ENCODE results near the gene CRADD. TPM values are rescaled to one million over a fixed set of nuclear protein-coding genes. Genes with fewer than 3 reads are reported as not detected.

CRADD gene
- total and polyA plus RNA-seq, 2 donors (not counting 1 experiment from before 2014, with no cell fraction given) = 5.8 to 15.1 TPM

DNA sequence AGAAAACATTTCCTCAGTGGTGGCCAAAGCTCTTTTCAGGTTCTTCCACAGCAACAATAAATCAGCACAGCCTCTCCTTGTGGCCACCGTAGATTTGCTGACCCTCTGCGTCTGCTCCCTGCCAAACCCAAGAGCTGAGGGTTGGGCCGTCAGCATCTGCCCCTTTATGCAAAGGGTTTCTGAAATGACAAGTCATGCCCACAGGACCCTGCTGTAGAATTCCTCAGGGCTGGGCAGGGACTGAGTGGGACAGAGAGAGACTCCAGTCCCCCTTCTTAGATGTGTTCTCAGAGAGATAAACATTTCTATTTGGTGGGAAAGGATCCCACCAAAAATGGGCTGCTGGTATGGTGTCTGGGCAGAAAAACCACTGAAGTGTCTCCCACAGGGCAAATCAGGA, 238.2 kb downstream of the CRADD start:
- ATAC-seq (ENCODE audit: low read depth) (no peak), DNase-seq (no peak)
- Histone ChIP-seq H3K27ac (ENCODE audit: low read length in 2 of 2) (no peak overlapping the region), H3K4me3 (ENCODE audit: control extremely low read depth in 1 of 5, extremely low read depth in 1 of 5, insufficient read depth in 1 of 5, low read depth in 2 of 5, low read length in 4 of 5) (no peak overlapping the region), H3K4me1 (ENCODE audit: control insufficient read depth in 2 of 2, insufficient read depth in 2 of 2, low read length in 2 of 2) (no peaks in the 10 kb centered on the region), H3K9me3 (ENCODE audit: control extremely low read depth in 1 of 3, control insufficient read depth in 2 of 3, insufficient read depth in 1 of 3, low read length in 2 of 3) (peaks cover 0 to 3% (median 0%) of the 10 kb centered on the region in 3 donors), H3K79me2 (ENCODE audit: control insufficient read depth, insufficient read depth, low read length) (no peaks in the 10 kb centered on the region), H4K20me1 (ENCODE audit: control insufficient read depth, insufficient read depth, low read length, poor library complexity, severe bottlenecking) (no peaks in the 10 kb centered on the region), H3K4me2 (replicated peaks; ENCODE audit: low read depth, low read length, poor library complexity, severe bottlenecking) (no peak overlapping the region), H3K36me3 (replicated peaks in 1 of 2; ENCODE audit: control extremely low read depth in 1 of 2, control insufficient read depth in 1 of 2, extremely low read depth in 1 of 2, insufficient read depth in 2 of 2, low read length in 1 of 2) (no peaks in the 10 kb centered on the region), H2AFZ (ENCODE audit: insufficient read depth, low read depth, low read length, poor library complexity, severe bottlenecking) (no peak overlapping the region), H3K27me3 (replicated peaks in 1 of 4; ENCODE audit: control extremely low read depth in 1 of 4, control insufficient read depth in 3 of 4, insufficient read depth in 4 of 4, low read length in 3 of 4) (peaks cover 0 to 3% (median 0%) of the 10 kb centered on the region in 4 experiments), H3K9ac (ENCODE audit: low read length) (no peak overlapping the region)
- Mint-ChIP-seq H3K4me3 (no peak overlapping the region), H3K27me3 (peaks cover 20% of the 10 kb centered on the region), H3K27ac (no peak overlapping the region), H3K4me1 (no peaks in the 10 kb centered on the region), H3K9me3 (ENCODE audit: insufficient read depth) (peaks cover 2% of the 10 kb centered on the region)
- ChIA-PET CTCF (no interaction called here), POLR2A (no interaction called here)
- intact Hi-C loops (cut with micrococcal nuclease) = no loop called here
- no peak for TF ChIP-seq EZH2 (IDR thresholded peaks at IDR 0.05; ENCODE audit: borderline replicate concordance, insufficient read depth, low read depth, low read length, poor library complexity, severe bottlenecking)
- TF ChIP-seq, protein P1, sequence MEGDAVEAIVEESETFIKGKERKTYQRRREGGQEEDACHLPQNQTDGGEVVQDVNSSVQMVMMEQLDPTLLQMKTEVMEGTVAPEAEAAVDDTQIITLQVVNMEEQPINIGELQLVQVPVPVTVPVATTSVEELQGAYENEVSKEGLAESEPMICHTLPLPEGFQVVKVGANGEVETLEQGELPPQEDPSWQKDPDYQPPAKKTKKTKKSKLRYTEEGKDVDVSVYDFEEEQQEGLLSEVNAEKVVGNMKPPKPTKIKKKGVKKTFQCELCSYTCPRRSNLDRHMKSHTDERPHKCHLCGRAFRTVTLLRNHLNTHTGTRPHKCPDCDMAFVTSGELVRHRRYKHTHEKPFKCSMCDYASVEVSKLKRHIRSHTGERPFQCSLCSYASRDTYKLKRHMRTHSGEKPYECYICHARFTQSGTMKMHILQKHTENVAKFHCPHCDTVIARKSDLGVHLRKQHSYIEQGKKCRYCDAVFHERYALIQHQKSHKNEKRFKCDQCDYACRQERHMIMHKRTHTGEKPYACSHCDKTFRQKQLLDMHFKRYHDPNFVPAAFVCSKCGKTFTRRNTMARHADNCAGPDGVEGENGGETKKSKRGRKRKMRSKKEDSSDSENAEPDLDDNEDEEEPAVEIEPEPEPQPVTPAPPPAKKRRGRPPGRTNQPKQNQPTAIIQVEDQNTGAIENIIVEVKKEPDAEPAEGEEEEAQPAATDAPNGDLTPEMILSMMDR (IDR thresholded peaks at IDR 0.05) = no peak
- 100% methylated on average over 3 of the region's 3 CpGs for WGBS (ENCODE audit: insufficient coverage)

DNA sequence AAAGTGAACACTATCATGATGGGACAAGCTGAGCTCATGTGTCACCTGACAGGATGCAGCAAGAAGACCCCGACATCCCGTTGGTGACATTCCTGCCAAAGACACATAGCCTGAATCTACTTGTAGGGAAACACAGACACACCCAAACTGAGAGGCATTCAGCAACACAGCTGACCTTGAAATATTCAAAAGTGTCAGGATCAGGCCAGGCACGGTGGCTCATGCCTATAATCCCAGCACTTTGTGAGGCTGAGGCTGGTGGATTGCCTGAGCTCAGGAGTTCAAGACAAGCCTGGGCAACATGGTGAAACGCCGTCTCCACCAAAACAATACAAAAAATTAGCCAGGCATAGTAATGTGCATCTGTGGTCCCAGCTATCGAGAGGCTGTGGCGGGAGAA, 239.2 kb downstream of the CRADD start:
- H3K36me3 ChIP-seq (replicated peaks in 1 of 2; ENCODE audit: control extremely low read depth in 1 of 2, control insufficient read depth in 1 of 2, extremely low read depth in 1 of 2, insufficient read depth in 2 of 2, low read length in 1 of 2) = no peaks in the 10 kb centered on the region
- H3K4me2 ChIP-seq (replicated peaks; ENCODE audit: low read depth, low read length, poor library complexity, severe bottlenecking) = no peak overlapping the region
- Mint-ChIP-seq H3K4me1 (no peaks in the 10 kb centered on the region), H3K9me3 (ENCODE audit: insufficient read depth) (peaks cover 2% of the 10 kb centered on the region), H3K27me3 (peaks cover 20% of the 10 kb centered on the region), H3K4me3 (no peak overlapping the region), H3K27ac (no peak overlapping the region)
- no peaks in the 10 kb centered on the region for H4K20me1 ChIP-seq (ENCODE audit: control insufficient read depth, insufficient read depth, low read length, poor library complexity, severe bottlenecking)
- no peaks in the 10 kb centered on the region for H3K79me2 ChIP-seq (ENCODE audit: control insufficient read depth, insufficient read depth, low read length)
- WGBS (ENCODE audit: insufficient coverage) = 94% methylated on average over 5 of the region's 7 CpGs
- ATAC-seq (ENCODE audit: low read depth) (no peak), DNase-seq (no peak)
- H3K4me3 ChIP-seq (ENCODE audit: control extremely low read depth in 1 of 5, extremely low read depth in 1 of 5, insufficient read depth in 1 of 5, low read depth in 2 of 5, low read length in 4 of 5) = no peak overlapping the region
- peaks cover 0 to 3% (median 0%) of the 10 kb centered on the region in 3 donors for H3K9me3 ChIP-seq (ENCODE audit: control extremely low read depth in 1 of 3, control insufficient read depth in 2 of 3, insufficient read depth in 1 of 3, low read length in 2 of 3)
- H3K27me3 ChIP-seq (replicated peaks in 1 of 4; ENCODE audit: control extremely low read depth in 1 of 4, control insufficient read depth in 3 of 4, insufficient read depth in 4 of 4, low read length in 3 of 4) = peaks cover 0 to 3% (median 0%) of the 10 kb centered on the region in 4 experiments
- H3K9ac ChIP-seq (ENCODE audit: low read length) = no peak overlapping the region
- H3K4me1 ChIP-seq (ENCODE audit: control insufficient read depth in 2 of 2, insufficient read depth in 2 of 2, low read length in 2 of 2) = no peaks in the 10 kb centered on the region
- no peak overlapping the region for H3K27ac ChIP-seq (ENCODE audit: low read length in 2 of 2)
- no peak overlapping the region for H2AFZ ChIP-seq (ENCODE audit: insufficient read depth, low read depth, low read length, poor library complexity, severe bottlenecking)
- POLR2A ChIA-PET = no interaction called here
- intact Hi-C loops (cut with micrococcal nuclease) = no loop called here
- no peak for TF ChIP-seq EZH2 (IDR thresholded peaks at IDR 0.05; ENCODE audit: borderline replicate concordance, insufficient read depth, low read depth, low read length, poor library complexity, severe bottlenecking)
- TF ChIP-seq, protein P1 (IDR thresholded peaks at IDR 0.05) = no peak
- CTCF ChIA-PET = no interaction called here
